Measurements from ENCODE around the gene TTC29. TPM values are rescaled to one million over a fixed set of nuclear protein-coding genes. Genes with fewer than 3 reads are reported as not detected.

TTC29 gene
- polyA plus RNA-seq, 2 of the 4 experiments (the other 2 are of a cell fraction), result not detected

GRCh38 chr4:146927695-146928094, 18.0 kb downstream of the TTC29 start:
- TF ChIP-seq NPAS2 (CRISPR knock-in tag; IDR thresholded peaks at IDR 0.05; ENCODE audit: borderline replicate concordance) (no peak), KDM5A (IDR thresholded peaks at IDR 0.05) (no peak), CBX2 (IDR thresholded peaks at IDR 0.05; ENCODE audit: borderline replicate concordance, low read depth) (no peak), CHD4 (IDR thresholded peaks at IDR 0.05; ENCODE audit: borderline replicate concordance) (no peak), HOXA7 (CRISPR knock-in tag; IDR thresholded peaks at IDR 0.05) (no peak), RNF2 (IDR thresholded peaks at IDR 0.05; ENCODE audit: borderline replicate concordance, low read depth) (no peak), EP300 (IDR thresholded peaks at IDR 0.05) (no peak), HEYL (CRISPR knock-in tag; IDR thresholded peaks at IDR 0.05) (no peak), TP53 (CRISPR knock-in tag; IDR thresholded peaks at IDR 0.05) (no peak), HDAC2 (IDR thresholded peaks at IDR 0.05) (no peak), RCOR1 (IDR thresholded peaks at IDR 0.05; ENCODE audit: low read depth, low read length) (no peak), SMC3 (IDR thresholded peaks at IDR 0.05) (no peak), PBX3 (IDR thresholded peaks at IDR 0.05) (no peak), ZNF302 (CRISPR knock-in tag; IDR thresholded peaks at IDR 0.05) (no peak)
- WGBS (ENCODE audit: missing lambda C conversion rate), result 19% methylated on average over 2 of the region's 2 CpGs
- DNase-seq (ENCODE audit: low read depth in 1 of 2, low spot score in 1 of 2) (no peak), ATAC-seq (no peak), FAIRE-seq (no peak)
- H3K27ac ChIP-seq, result no peak overlapping the region
- CTCF ChIA-PET, result no interaction called here
- POLR2A ChIA-PET, result no interaction called here
- H3K4me1 ChIP-seq, result no peaks in the 10 kb centered on the region
- H3K4me2 ChIP-seq, result no peak overlapping the region
- no peaks in the 10 kb centered on the region for H3K9me3 ChIP-seq
- no peak overlapping the region for H3K4me3 ChIP-seq

DNA sequence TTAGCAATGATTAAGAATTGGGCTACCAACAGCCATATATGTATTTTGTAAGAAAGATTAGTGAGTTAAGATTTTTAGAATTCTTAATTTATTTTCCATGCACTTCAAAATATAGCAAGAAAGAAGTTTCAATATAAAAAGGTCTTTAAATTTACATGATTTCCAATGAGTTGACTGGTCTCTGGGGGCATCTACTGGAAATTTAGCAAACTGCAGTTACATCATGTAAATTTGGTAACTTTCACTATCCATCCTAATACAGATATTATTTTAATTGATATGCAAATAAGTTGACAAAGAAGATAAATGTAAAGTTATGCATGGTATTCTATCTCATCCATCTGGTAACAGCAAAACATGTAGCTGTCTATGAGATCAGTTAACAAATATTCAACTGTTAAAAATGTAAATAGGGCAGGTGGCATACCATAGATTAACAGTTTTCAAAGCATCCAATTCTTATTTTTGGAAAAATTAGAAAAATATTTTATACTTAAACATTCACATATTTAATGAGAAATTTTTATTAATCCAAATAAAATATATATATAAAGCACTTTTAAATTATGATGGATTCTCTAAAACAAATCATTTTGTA, 29.1 kb downstream of the TTC29 start:
- TF ChIP-seq SMC3 (IDR thresholded peaks at IDR 0.05), result peak; percentile 56; the same call in 2 of the 3 replicates
- no peak for TF ChIP-seq RCOR1 (IDR thresholded peaks at IDR 0.05; ENCODE audit: low read depth, low read length)
- peak; percentile 67 for TF ChIP-seq CTCF (IDR thresholded peaks at IDR 0.05)
- no peak for TF ChIP-seq NPAS2 (CRISPR knock-in tag; IDR thresholded peaks at IDR 0.05; ENCODE audit: borderline replicate concordance)
- TF ChIP-seq ELK1 (IDR thresholded peaks at IDR 0.05; ENCODE audit: low read depth, low read length), result no peak
- no peak for TF ChIP-seq EHF (CRISPR knock-in tag; IDR thresholded peaks at IDR 0.05)
- TF ChIP-seq EP300 (IDR thresholded peaks at IDR 0.05), result no peak
- TF ChIP-seq HOXA7 (CRISPR knock-in tag; IDR thresholded peaks at IDR 0.05), result no peak
- TF ChIP-seq JUNB (IDR thresholded peaks at IDR 0.05), result no peak
- no peak for TF ChIP-seq HDAC2 (IDR thresholded peaks at IDR 0.05)
- TF ChIP-seq PHF8 (IDR thresholded peaks at IDR 0.05; ENCODE audit: borderline replicate concordance, low read depth), result no peak
- TF ChIP-seq RAD21 (conservative IDR thresholded peaks at IDR 0.05 in 1 of 2, IDR thresholded peaks at IDR 0.05 in 1 of 2), result peak; percentile 77 to 82
- TF ChIP-seq FOSL2 (IDR thresholded peaks at IDR 0.05), result no peak
- no peak for TF ChIP-seq FOSL2 (CRISPR knock-in tag; IDR thresholded peaks at IDR 0.05)
- no peak for TF ChIP-seq HEYL (CRISPR knock-in tag; IDR thresholded peaks at IDR 0.05)
- no peak for TF ChIP-seq ZC3H11A (IDR thresholded peaks at IDR 0.05)
- TF ChIP-seq TFCP2L1 (CRISPR knock-in tag; IDR thresholded peaks at IDR 0.05), result no peak
- H3K4me2 ChIP-seq, result no peak overlapping the region
- no peaks in the 10 kb centered on the region for H3K9me3 ChIP-seq
- ATAC-seq, result no peak
- ChIA-PET POLR2A (no interaction called here), CTCF (interaction anchor here (1.1 kb wide), 2 partner anchors 371 to 671 kb away, joined by 4 read pairs; no protein-coding TSS in a partner anchor)
- no peak overlapping the region for H3K27ac ChIP-seq
- H3K4me1 ChIP-seq, result no peaks in the 10 kb centered on the region
- H3K4me3 ChIP-seq, result no peak overlapping the region
- peak; percentile 1 to 13 for DNase-seq (ENCODE audit: low read depth in 1 of 2, low spot score in 1 of 2)
- no peak for FAIRE-seq
